Natural killer cell (primary cell): Measurements from ENCODE around the gene B3GALNT2. TPM values are rescaled to one million over a fixed set of nuclear protein-coding genes. Genes with fewer than 3 reads are reported as not detected.

Source experiments
- ATAC-seq, 3 donors: fragments of 150-1000 bp in 2 of 3; fragments of 200-7000 bp in 1 of 3; cut with Tn5 transposase; 1 replicate in 1 of 3; 2 replicates in 2 of 3; pipeline ENCODE4 v1.10.0; 2021; ENCODE audit warnings: mild to moderate bottlenecking in 2 of 3, moderate library complexity in 2 of 3
- DNase-seq, 2 donors: peaks; one replicate each; pipeline versions ENCODE4 v3.0.0 to v3.0.0-alpha.2; 2013 to 2021; ENCODE audit warnings: mixed read lengths in 1 of 2
- H3K27ac ChIP-seq: one replicate; pipeline ENCODE4 v1.5.1; 2013; ENCODE audit warnings: mild to moderate bottlenecking, low read length
- H3K27me3 ChIP-seq: one replicate; pipeline ENCODE4 v1.6.1; 2013; ENCODE audit warnings: low read length; ENCODE audit not compliant: control insufficient read depth, insufficient read depth
- H3K36me3 ChIP-seq: one replicate; pipeline ENCODE4 v1.6.1; 2013; ENCODE audit warnings: low read length; ENCODE audit not compliant: control insufficient read depth, insufficient read depth
- H3K4me1 ChIP-seq: one replicate; pipeline ENCODE4 v1.6.1; 2013; ENCODE audit warnings: low read length; ENCODE audit not compliant: control insufficient read depth, insufficient read depth
- H3K4me3 ChIP-seq: one replicate; pipeline ENCODE4 v1.5.1; 2013; ENCODE audit warnings: low read length
- H3K9me3 ChIP-seq: one replicate; pipeline ENCODE4 v1.6.1; 2013; ENCODE audit warnings: low read length; ENCODE audit not compliant: control insufficient read depth, insufficient read depth
- H3K27ac Mint-ChIP-seq, 2 donors: one replicate each; pipeline ENCODE4 v1.8.0; 2022; ENCODE audit warnings: mild to moderate bottlenecking in 2 of 2, mixed read lengths in 2 of 2, moderate library complexity in 1 of 2
- H3K27me3 Mint-ChIP-seq, 2 donors: one replicate each; pipeline ENCODE4 v1.8.0; 2022; ENCODE audit warnings: low read depth in 2 of 2, mixed read lengths in 2 of 2
- H3K36me3 Mint-ChIP-seq: one replicate; pipeline ENCODE4 v1.8.0; 2022; ENCODE audit warnings: mixed read lengths
- H3K4me1 Mint-ChIP-seq, 2 donors: one replicate each; pipeline ENCODE4 v1.8.0; 2022; ENCODE audit warnings: mixed read lengths in 2 of 2
- H3K4me3 Mint-ChIP-seq: one replicate; pipeline ENCODE4 v1.8.0; 2022; ENCODE audit warnings: mild to moderate bottlenecking, moderate library complexity, mixed read lengths
- H3K9me3 Mint-ChIP-seq, 2 donors: one replicate each; pipeline ENCODE4 v1.8.0; 2022; ENCODE audit warnings: mixed read lengths in 2 of 2
- CTCF ChIP-seq: fragments of 200-600 bp; IDR thresholded peaks from one replicate; pipeline ENCODE4 v1.8.0; 2022; ENCODE audit warnings: antibody characterized with exemption
- WGBS: methylation state at CpG from one replicate; pipeline ENCODE4 v1.1.7; 2013; ENCODE audit warnings: missing lambda C conversion rate; ENCODE audit not compliant: insufficient coverage; 5-methylcytosine and 5-hydroxymethylcytosine counted together
- intact Hi-C: fragments of 100-400 bp; cut with micrococcal nuclease; formaldehyde crosslinking; loops from one replicate; pipeline ENCODE4 v1.14.2; 2022
- total RNA-seq, 4 donors: library from RNA; stranded (reverse); fragments of 120-200 nt in 1 of 4; gene quantifications; one replicate each; pipeline versions ENCODE4 v1.2.3 to v1.2.4, GENCODE V29; 2013 to 2022

The B3GALNT2 gene
- total RNA-seq, 3 donors from 2014 or later (not counting 1 experiment from before 2014, with no cell fraction given) = 7.6 to 12.1 (median 8.8) TPM

GRCh38 chr1:235415008-235415904 lies 89.0 kb downstream of the B3GALNT2 start:
- Histone ChIP-seq H3K4me3 (no peak overlapping the region), H3K4me1 (no peaks in the 10 kb centered on the region), H3K36me3 (peaks cover 4% of the 10 kb centered on the region), H3K27me3 (no peaks in the 10 kb centered on the region), H3K27ac (no peak overlapping the region), H3K9me3 (no peaks in the 10 kb centered on the region)
- TF ChIP-seq CTCF = peak; percentile 89
- ATAC-seq (peak; percentile 75 to 92 (median 83)), DNase-seq (peak; percentile 29 to 79)
- Mint-ChIP-seq H3K36me3 (no peaks in the 10 kb centered on the region), H3K27ac (no peak overlapping the region), H3K27me3 (no peaks in the 10 kb centered on the region), H3K4me3 (no peak overlapping the region), H3K4me1 (peaks cover 6 to 9% of the 10 kb centered on the region in 2 donors), H3K9me3 (no peaks in the 10 kb centered on the region)
- WGBS = 78% methylated on average over 6 of the region's 7 CpGs
- intact Hi-C loops = loop anchor here (1.0 to 5.0 kb wide), 2 partner anchors 88 to 162 kb away; partner anchors contain the start of genes ARID4B and GGPS1

- Histone ChIP-seq H3K36me3 (peaks cover 4% of the 10 kb centered on the region), H3K4me1 (no peaks in the 10 kb centered on the region), H3K4me3 (no peak overlapping the region), H3K27me3 (no peaks in the 10 kb centered on the region), H3K27ac (no peak overlapping the region), H3K9me3 (no peaks in the 10 kb centered on the region)
- peak in 1 of 3 donors; percentile 29 for ATAC-seq
- Mint-ChIP-seq H3K36me3 (no peaks in the 10 kb centered on the region), H3K9me3 (no peaks in the 10 kb centered on the region), H3K4me1 (peaks cover 6 to 9% of the 10 kb centered on the region in 2 donors), H3K27me3 (no peaks in the 10 kb centered on the region), H3K4me3 (no peak overlapping the region), H3K27ac (peak overlapping the region; percentile 24 to 53)
- intact Hi-C loops = no loop called here
- 80% methylated on average over 5 of the region's 5 CpGs for WGBS
- TF ChIP-seq CTCF = no peak
- no peak for DNase-seq
Observed at GRCh38 chr1:235411489-235412486, 92.5 kb downstream of the B3GALNT2 start.

GRCh38 chr1:235410467-235410866 lies 93.8 kb downstream of the B3GALNT2 start:
- no peak for TF ChIP-seq CTCF
- no peaks in the 10 kb centered on the region for H3K4me1 ChIP-seq
- H3K27me3 ChIP-seq = no peaks in the 10 kb centered on the region
- H3K4me3 Mint-ChIP-seq = no peak overlapping the region
- peaks cover 5% of the 10 kb centered on the region for H3K36me3 ChIP-seq
- no peaks in the 10 kb centered on the region for H3K36me3 Mint-ChIP-seq
- H3K4me1 Mint-ChIP-seq = peaks cover 6 to 9% of the 10 kb centered on the region in 2 donors
- H3K27ac Mint-ChIP-seq = no peak overlapping the region
- intact Hi-C loops = no loop called here
- WGBS = 98% methylated on average over 5 of the region's 5 CpGs
- no peak overlapping the region for H3K27ac ChIP-seq
- H3K4me3 ChIP-seq = no peak overlapping the region
- H3K9me3 Mint-ChIP-seq = no peaks in the 10 kb centered on the region
- H3K9me3 ChIP-seq = no peaks in the 10 kb centered on the region
- no peaks in the 10 kb centered on the region for H3K27me3 Mint-ChIP-seq
- DNase-seq (no peak), ATAC-seq (no peak)
